NCI-H187 treated with DMSO at 0.1 percent for 48 hours (cell line): ENCODE measurements around the gene LRP1B.

Source experiments
- DNase-seq: peaks from one replicate; lab custom pipeline; 2025; lab: John Stamatoyannopoulos, UW

The LRP1B gene

DNA sequence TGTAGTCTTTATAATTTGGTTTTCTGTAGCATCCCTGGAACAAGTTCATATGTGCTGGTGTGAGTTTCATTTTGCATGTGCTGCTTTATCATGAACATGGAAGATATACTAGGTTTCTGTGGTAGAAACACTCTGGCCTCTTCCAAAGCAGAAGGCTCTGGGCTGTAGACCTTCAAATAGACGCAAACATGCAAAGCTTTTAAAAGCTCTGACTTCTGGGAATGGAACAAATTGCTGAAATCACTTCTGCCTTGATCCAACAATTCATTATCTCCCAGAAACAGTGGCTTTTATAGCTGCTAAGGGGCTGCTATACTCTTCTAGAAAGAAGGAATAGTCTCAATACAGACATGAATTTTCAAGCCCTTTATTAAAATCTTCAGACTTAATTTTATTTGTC is 382.2 kb downstream of the LRP1B start:
- no peak for DNase-seq

DNA sequence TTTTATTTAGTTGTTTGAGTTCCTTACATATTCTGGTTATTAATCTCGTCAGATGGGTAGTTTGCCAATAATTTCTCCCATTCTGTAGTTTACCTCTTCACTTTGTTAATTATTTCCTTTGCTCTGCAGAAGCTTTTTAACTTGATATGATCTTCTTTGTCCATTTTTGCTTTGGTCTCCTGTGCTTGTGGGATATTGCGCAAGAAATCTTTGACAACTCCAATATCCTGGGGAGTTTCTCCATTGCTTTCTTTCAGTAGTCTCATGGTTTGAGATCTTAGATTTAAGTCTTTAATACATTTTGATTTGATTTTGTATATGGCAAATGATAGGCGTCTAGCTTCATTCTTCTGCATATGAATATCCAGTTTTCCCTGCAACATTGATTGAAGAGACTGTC is 389.2 kb downstream of the LRP1B start:
- no peak for DNase-seq

DNA sequence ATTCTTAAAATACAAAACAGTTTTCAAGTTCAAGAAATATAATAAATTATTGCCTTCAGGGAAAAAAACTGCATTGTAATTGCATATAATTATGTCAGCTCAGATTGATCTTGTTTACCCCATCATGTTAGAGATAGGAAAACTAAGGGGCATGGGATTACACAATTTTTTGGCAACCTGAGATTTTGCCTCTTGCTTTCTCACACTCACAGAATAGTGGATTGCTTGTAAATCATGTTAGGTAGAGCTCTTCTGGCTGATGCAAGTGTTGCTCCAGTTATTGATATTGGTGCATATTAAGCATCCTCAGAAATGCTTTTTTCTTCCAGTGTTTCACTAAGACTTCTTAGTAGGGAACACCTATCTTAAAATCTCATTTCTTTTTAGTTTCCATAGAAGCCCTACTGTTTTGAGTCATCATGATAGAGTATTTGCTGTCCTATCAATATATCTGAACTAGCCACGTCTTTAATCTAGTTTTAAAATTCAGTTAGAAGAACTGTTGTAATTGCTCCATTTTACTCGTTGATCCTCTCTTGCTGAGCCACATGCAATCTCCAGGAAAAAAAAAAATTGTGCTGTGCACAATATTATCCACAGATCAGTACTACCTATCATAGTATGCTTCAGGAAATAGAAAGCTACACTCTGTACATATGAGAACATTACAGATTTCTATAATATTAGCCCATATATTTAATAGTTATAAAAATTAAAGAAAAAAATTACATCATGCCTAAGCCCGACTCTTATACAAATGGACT is 393.1 kb downstream of the LRP1B start:
- no peak for DNase-seq

DNA sequence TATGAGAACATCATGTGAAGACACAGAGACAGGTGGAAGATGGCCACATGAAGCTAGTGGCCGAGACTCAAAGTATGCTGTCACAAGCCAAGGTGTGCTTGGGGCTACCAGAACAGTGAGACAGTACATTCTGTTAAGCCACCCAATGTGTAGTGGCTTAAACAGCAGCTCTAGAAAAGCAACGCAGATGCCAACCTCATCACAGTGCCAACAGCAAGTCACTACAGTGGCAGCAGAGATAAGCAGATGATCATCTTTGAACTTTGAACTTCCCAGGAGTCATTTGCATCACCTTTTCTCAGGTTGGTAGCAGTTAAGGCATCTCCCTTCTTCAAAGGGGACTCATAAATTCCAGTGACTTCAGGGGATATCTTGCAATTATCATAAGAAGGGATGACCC is 394.4 kb downstream of the LRP1B start:
- no peak for DNase-seq

DNA sequence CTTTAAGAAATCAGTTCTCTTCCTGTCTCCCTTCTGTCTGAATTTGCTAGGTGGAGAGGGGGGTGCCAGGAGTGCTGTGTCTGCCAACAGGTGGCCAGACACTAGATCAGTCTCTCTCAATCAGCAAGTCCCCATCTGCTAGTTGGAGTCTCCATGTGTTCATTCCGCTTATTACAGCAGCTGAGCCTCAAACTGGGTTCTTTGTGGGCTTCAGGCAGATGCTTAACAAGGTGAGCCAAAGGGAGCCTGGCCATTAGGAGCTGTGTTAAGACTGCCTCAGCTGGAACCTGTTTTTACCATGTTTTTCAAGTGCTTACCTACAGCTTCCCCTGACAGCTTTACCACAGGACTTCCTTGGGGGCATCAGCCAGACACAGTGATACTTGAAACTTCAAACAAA is 401.9 kb downstream of the LRP1B start:
- no peak for DNase-seq

DNA sequence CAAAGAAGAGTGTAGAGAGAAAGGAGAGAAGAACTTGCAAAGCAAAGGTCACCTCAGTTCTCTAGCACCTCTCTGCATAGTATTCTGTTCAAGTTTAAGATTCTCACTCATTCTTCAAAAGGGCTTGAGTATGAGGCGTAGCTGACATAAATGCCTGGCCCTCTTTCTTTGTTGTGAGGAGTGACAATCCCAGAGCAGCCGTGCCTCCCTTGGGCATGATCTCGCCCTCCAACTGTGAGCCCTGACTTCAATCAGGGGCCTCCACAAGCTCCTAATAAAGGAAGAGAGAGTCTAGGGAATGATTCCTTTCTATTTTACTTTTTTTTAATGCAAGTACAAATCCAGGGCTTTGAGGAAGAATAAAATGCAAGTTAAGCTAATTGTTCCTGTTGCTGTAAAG is 402.7 kb downstream of the LRP1B start:
- no peak for DNase-seq

DNA sequence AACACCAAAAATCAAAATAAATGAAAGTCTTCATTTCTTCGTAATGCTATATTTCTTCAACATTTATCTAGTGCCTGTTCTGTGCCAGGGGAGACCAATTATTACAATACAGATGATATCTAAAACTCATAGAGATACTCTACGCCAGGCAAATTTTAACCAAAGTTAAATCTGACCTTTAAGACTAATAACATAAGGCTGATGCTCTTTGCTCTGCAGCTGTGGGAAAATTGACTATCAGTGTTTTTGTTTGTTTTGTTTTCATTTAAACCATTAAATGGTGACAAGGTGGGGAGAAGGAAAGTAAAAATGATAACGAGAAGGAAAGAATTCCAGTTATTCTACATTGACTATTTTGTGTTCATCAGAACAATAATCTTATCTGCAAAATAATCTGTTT is 406.4 kb downstream of the LRP1B start:
- DNase-seq, result no peak

DNA sequence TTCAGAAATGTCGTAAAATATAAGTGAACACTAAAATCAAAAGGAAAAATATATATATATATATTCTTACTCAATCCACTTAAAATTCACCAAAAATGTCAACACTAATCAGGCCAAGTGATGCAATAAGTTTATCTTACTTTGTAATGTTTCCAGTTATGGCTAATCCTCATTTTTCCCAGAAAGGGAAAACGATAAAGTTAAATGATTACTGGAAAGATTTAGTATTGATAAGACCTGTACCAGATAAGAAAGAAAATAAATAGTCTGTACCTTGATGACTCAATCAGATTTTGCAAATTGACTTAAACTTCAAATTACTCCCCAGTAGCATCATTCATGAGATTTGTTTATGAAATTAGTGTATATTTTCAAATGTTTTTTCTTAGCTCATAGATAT is 407.0 kb downstream of the LRP1B start:
- no peak for DNase-seq

DNA sequence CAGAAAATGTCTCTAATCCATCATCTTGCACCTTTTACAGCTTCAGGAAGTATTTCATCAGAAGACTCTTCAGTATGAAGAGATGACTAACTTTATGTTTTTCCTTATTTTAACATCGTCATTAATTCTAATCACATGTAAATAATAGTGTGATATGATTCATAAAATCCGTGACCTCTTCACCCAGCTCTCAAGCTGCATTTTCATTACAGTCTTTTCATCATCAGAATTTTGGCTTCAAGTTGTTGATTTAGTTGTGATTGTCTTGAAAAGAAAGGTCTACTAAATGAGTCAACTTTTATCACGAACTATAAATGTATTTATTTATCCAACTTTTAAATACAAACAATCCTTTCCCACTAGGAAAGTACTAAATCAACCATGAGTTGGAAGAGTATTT is 410.3 kb downstream of the LRP1B start:
- no peak for DNase-seq

DNA sequence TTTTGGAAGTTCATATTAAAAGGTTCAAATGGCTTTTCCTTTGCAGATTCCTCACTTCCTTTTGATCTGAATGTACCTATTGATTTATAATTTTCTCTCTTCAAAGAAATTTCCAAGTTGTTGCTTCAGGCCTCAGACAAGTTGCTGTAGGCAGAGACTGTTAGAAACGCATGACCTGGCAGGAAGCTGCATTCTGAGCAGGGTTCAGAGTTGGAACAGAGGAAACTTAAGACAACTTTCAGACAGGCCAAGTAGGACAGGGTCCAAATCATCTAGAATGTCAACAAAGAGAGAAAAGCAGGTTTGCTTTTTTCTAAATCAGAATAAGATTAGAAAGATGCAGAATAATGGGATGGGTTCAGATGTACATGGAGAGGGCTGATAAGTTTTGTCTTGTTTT is 416.3 kb downstream of the LRP1B start:
- no peak for DNase-seq

DNA sequence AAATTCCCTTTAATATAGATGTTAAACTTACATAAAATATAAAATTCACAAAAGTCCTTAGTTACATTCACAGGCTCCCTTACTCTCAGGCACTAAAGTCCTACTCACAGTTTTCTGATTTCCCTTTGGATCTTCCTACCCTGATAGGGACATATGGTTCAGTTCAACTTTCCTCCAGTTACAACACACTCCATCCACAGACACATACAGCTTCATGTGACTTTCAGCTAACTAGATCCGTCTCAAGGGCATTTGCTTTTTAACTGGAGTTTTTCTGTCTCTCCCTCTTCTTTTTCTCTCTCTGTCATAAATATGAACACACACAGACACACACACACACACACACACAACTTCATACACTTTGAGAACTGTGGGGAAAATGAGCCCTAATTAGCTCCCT is 419.2 kb downstream of the LRP1B start:
- no peak for DNase-seq

DNA sequence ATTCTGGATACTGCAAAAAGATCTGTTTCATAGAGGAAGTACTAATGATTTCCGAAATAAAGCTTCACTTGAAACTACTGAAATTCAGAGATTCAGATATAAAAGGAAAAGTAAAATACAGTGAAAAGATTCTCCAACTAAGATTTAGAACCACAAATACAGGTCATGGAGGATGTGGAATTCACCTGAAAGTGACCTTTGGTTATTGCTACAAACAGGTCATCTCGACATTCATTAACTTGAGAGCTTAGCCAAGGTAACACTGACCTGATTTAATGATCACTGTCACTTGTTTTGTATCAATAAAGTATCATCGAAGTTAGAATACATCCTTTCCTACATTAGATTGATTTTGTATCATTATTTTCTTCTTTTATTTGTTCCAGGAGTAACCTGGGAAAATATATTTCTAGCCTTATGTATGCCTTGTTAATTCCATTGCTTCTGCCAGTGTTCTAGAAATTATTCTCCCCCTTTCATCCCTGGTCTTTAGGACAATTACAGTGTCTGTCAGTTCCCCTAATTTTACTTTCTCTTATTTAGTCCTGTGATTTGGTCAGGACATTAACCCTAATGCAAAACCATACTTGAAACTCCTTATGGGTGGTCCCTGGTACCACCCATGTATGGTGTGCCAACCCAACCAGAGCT is 420.1 kb downstream of the LRP1B start:
- DNase-seq, result no peak

DNA sequence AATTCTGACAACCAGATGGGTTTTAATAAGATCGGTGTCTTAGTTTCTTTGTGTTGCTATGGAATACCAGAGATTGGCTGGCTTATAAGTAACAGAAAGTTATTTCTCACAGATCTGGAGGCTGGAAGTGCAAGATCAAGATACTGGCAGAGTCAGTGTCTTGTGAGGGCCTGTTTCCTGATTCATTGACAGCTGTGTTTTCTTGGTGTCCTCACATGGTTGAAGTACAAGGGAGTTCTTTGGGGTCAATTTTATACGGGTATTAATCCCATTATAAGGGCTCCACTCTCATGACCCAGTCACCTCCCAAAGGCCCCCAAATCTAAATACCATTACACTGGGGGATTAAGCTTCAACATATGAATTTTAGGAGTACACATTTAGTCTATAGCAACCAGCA is 421.1 kb downstream of the LRP1B start:
- no peak for DNase-seq

DNA sequence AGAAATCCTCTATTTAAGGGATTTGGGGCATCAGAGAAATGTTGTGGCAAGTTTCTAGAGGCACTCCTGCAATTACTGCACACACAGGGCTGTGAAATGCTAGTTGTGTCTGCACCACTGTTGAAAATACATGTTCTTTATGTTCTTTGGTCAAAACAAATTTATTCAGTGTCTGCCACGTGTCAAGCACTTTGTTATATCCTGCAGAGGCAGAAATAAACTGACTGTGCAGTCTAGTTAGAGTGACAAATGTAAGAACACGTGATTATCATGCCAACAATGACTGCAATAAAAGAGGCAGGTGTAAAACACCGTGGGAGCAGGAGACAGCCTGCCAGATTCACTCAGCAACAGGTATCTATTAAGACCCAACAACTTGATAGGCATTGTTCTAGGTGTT is 423.3 kb downstream of the LRP1B start:
- no peak for DNase-seq

DNA sequence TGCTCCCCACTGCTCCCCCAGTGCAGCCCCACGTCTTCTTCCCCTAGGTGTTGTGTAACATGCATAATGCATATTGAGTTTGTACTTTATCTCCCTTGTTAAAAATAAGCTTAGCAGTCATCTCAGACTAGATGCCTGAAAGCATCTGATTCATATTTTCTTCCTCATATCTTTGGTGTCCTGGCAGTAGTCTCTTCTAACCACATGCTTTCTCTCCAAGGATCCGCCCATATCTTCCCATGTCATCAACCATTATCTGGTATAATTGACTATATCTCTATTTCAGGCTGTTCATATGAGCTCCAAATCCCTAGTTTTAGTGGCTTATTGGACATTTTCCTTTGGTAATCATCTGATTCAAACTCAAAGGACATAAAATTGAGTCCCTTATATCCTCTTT is 426.3 kb downstream of the LRP1B start:
- DNase-seq, result no peak

DNA sequence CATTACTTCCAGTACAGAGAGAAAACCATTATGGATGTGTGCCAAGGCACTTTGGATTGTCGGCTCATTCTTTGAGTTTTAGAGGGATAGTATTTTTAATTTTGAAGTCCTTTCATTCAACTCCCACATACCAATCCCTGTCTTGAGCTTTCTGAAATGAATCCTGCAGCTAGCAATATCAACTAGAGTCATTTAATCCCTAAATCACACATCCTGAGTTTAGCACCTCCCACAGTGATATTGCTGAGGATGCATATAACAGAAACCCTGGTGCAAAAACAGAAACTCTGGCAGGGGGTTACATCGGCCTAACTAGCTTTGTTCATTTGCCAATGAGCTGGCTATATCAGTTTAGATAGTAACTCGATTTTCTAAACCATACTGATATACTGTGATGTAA is 427.3 kb downstream of the LRP1B start:
- no peak for DNase-seq

DNA sequence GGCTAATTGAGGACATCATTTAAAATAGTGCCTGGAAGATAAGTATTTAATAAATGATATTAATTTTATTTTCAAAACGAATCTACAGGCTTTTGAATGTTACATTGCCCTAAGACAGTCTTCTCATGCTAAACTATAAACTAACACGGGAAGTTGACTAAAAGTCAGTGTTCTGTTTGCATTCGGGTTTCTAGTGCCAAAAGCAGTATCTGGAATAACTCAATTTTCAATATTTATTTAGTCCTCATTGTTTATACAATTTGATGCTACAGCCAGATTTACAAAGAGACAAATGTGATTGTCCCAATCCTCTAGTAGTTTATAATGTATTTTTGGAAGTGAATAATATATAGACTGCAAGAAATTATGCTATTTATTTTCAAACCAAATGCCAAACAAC is 429.2 kb downstream of the LRP1B start:
- no peak for DNase-seq

DNA sequence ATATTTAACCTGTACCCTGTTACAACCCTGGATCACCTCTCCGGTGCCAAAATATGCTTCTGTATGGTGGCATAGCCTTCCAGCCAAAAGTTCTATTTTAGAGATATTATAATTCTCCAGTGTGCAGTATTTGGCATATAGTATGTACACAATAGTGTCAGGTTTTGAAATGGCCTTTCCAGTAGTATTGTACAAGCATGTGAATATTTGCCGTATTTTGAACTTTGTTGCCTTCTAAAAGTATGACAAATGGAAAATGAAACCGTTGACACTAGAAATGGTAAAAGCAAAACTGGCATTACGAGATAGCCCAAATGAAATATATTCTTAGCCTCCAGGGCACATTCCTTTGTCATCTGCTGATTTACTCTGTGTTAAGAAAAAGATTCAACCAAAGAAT is 431.2 kb downstream of the LRP1B start:
- no peak for DNase-seq

DNA sequence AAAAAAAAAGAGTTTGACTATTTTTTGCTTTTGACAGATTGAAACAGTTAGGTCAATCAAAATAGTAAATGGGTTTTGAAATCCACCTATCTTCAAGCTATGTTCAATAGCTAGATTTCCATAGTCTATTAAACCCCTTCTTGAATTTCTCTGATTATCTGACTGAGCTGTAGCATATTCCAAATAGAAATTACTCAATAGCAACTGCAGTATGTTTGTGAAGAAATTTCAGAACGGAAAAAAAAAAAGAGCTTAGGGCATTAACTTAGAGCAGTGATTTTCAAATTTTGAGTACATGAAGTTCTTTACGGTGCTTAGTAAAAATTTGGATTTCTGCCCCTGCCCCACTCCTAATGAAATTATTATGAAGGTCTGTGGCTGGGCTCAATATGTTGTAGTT is 432.3 kb downstream of the LRP1B start:
- no peak for DNase-seq

DNA sequence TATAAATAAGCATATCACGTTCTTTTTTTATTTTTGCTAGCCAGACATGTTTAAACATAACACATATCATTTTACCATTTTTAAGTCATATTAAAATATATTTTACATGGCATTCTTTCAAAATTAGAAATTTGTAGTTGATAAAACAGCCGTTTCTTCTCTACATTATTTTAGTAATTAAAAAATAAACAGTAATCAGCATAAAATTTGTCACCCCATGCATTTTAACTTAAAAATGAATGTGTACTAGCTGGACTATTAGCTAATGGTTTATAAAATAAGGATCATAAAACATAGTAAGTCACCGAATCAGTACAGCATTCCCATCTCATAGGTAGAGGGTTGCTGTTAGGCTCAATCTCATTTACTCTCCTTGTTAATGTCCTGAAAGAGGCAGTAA is 433.8 kb downstream of the LRP1B start:
- no peak for DNase-seq

DNA sequence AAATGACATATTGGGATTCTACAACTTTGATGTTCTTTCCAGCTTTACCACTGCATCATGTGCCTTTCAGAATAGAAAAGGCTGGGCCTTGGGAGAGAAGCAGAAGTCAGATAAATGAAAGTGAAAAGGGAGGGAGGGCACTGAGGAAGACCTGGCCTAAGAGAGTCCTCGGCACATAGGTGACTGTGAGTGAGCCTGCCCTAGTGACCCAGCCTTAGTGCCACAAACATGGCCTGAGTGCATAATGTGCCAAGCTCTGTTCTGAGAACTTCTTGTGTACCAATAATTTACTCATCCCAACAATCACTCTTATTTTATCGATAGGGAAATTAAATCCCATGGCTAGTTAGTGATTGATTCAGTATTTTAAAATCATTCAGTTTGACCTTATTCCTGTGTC is 436.6 kb downstream of the LRP1B start:
- no peak for DNase-seq

DNA sequence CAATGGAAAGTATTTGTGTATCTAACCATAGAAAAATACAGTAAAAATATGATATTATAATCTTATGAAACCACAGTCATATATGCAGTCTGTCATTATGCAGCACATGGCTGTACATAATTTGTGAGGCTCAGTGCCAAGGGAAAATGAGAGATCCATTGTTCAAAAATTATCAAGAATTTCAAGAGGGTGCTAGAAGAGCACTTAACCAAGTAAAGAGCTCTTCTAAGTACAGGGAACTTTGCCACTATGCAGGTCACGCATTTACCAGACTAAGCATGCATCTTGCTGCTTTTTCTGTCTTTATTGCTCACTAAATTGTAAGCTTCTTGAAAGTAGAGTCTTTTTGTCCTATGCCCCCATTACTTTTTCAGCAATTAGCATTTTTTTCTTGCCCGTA is 438.0 kb downstream of the LRP1B start:
- DNase-seq, result no peak

DNA sequence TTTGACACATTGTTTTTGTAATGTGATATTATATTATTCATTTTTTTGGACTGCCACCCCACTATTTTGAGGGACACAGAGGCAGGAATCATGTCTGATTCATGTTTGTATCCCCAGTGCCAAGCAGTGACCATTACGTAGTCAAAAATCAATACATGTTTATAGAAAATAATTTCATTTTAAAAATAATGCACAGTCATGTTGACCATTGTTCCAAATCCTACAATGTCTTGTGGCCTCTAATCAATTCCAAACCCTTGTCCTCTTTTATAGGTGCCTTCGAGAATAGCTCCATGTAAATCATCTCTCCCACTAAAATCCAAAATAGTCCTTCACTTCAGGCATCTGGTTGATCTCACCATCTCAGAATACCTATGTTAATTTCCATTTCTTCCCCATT is 454.7 kb downstream of the LRP1B start:
- no peak for DNase-seq

DNA sequence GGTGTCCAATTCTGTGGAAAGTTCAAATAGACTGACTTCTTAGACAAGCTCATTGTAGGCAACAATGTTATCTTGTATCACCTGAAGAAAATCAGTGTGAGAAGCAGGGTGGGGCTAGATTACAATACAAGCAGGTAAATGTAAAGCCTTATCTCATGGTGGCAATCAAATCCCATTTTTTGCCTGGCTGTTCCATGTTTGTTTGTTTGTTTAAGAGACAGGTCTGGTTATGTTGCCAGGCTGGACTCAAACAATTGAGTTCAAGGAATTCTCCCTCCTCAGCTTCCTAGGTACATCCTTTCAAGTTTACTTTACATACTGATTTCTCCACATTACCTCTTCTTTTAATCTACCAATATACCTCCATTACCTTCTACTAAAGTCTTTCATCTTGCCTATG is 464.6 kb downstream of the LRP1B start:
- DNase-seq, result no peak
